GM21381 (cell line): ENCODE data around the gene MAP1LC3A.

Source experiments
- ATAC-seq: cut with Tn5 transposase; IDR thresholded peaks from one replicate; pipeline ENCODE4 v1.9.1; 2021; ENCODE audit warnings: mild to moderate bottlenecking, moderate library complexity; ENCODE audit not compliant: unreplicated experiment

The MAP1LC3A gene

DNA sequence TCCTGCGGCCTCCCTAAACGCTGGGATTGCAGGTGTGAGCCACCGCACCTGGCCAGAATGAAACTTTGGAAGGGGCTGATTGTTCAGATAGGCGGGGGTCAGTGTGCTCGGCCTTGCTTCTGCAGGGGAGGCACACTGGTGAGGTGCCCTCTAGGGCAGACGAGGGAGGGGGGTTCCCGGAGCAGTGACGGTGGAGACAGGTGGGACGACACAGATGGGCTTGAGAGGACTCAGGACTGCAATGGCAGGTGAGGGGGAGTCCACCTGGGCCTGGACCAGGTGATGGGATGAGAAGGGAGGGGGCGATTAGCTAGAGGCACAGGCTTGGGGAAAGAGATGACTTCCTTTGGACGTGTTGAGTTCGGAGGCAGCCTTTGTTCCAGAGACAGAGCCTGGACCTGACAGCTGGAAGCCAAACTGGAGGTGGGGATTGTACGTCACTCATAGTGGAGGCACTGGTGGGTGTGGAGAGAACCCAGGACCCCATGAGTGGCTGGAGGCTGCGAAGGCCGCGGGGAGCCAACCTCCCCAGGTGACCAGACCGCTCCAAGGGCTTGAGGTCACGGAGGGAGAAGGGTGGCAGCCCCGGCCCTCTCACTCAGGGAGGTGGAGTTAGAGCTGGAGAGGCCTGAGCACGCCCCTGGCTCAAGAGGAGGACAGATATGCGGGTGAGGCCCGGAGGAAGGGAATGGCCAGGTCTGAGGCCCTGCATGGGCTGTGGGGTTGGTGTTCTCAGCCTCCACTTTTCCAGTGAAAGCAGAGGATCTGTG, 10.5 kb upstream of the MAP1LC3A start:
- no peak for ATAC-seq

DNA sequence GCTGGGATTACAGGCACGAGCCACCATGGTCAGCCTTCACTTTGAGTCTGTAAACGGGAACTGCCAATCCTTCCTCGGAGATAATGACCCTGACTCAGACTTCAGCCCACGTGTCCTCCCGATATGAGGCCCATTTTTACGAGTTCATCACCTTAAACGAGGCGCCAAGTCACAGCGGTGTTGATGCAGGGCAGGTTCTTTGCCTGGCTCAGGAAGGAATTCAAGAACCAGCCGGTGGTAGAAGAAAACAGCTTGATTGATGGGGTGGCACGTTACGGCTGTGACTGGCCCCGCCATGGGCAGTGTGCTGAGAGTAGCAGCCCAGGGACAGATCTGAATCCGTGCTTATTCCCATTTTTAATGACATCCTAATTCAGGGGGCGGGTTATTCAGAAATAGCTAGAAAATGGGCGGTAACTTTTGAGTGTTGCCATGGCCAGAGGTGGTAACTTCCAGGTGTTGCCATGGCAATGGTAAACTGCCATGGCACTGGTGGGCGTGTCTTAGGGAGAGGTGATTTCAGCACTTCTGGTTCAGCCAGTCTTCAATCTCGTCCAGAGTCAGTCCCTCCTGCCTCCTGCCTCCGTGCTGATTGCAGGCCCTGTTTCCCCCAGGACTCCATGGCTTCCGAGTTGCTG, 9.1 kb upstream of the MAP1LC3A start:
- no peak for ATAC-seq

DNA sequence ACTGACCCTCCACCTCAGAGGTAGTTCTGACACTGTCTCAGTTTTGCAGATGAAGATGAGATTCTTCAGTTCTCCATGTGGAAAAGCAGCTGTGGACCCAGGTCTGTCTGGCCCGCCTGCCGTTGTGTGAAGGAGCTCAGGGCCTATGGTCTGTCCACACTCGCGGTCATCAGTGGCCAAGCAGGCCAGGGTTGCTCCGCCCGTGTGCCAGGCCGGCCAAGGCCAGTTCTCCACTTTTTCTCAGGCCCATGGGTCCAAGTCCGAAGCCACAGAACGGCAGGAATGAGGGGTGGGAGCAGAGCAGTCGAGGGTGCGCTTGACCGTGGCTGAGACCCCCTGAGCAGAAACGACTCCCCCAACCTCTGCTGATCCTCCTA, 8.6 kb upstream of the MAP1LC3A start:
- no peak for ATAC-seq

DNA sequence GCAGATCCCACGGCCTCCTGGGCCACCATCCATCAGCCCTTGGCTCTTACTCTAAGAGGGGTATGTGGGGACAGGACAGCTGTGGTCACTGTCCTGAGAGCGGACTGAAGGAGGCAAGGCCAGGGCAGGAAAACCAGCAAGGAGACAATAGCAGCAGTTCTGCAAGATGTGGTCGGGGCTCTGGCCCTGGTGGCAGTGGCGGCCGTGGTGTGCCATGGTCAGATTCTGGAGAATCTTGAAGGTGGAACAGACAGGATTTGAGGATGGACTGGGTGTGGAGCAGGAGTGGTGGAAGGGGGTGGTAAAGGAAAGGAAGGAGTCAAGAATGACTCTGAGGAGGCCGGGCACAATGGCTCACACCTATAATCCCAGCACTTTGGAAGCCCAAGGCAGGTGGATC, 5.9 kb upstream of the MAP1LC3A start:
- no peak for ATAC-seq

DNA sequence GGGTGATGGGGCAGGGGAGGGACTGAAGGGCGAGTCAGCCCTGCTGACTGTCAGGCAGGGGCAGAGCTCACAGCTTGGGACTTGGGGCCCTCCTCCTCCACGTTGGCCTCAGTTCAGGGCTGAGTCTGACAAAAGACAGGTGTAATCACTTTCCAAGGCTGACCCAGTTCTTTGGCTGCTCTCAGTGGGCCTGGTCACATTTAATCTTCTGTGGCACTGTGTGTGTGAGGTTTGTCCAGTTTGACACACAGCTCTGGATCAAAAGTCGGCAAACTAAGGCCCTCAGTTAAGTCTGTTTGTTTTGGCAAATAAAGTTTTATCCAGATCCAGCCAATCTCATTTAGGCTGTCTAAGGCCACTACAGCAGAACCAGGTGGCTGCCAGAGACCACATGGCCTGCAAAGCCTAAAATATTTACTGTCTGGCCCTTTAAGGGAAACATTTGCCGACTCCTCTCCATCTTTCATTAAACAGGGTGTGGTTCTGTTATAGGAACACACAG, 5.1 kb upstream of the MAP1LC3A start:
- no peak for ATAC-seq

DNA sequence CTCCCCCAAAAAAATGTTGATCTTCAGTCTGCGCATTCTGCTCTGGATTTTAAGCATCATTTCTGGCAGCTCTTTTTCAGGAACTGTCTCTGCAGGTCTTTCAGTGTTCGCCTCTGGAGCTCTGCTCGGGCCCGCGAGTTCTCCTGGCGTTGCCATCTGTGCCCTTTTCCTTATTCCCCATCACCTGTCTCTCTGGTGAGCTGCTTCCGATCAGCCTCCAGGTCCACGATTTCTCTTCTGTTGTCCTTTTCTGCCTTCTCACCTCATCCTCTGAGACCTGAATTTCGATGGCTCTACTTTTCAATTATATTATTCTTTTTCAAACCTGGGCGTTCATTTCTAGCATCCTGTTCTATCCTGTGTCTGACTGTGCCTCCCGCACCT, 590 bp upstream of the MAP1LC3A start:
- ATAC-seq = no peak

DNA sequence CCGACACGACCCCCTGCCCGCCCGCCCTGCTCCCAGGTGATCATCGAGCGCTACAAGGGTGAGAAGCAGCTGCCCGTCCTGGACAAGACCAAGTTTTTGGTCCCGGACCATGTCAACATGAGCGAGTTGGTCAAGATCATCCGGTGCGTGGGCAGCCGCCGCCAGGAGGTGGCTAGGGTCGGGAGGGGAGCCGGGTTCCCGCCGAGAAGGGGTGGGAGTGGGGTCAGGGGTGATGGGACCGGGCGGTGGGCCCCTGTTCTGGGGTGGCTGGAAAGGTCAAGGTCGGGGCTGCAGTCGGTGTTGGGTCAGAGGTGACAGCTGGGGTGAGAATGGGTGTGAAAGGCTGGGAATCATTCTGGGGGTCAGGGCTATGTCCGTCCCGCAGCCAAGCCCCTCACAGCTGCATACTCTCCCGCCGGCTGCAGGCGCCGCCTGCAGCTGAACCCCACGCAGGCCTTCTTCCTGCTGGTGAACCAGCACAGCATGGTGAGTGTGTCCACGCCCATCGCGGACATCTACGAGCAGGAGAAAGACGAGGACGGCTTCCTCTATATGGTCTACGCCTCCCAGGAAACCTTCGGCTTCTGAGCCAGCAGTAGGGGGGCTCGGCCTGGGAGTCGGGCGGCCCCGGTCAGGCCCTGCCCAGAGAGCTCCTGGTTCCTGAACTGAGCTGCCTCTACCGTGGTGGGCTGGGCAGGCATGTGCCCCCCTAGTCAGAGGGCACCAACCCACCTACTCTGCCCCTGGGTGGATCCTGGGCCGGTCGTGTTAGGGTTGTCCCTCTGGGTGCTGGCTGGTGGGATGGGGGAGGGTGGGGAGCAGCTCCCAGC, 1.0 kb downstream of the MAP1LC3A start:
- ATAC-seq = no peak

DNA sequence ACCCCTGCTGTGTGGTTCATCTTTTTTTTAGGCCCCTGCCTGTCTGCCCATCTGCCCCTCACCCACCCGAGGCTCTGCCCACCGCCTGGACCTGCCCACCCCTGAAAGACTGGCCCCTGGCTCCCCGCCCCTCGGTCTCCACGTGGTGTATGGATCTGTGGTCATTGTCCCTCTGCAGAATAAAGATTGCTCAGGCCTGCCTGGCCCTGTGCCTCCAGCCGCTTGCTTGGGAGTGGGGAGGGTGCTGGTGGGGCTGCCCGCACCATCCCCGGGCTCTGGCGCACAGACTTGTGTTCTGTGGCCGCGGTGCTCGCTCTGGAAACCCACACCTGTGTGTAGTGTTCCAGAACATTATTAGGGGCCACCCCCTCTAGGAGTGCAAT, 1.6 kb downstream of the MAP1LC3A start:
- no peak for ATAC-seq

DNA sequence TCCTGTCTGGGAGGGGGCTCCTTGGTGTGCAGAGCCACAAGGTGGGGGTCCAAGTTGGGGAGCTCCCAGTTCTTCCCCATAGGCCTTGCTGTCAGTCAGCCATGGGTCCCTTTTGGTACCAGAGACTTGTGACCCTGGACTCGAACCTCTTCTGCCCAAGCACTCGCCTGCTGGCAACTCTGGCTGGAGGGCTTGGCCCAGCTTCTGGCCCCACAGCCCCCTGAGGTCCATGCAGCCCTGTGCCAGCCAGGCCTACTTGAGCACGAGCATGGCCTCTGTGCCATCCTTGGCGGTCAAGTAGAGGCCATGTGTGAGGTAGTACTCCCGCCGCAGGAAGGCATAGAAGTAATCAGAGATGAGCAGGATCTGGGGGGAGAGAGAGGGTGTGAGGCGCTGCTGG, 2.1 kb downstream of the MAP1LC3A start:
- ATAC-seq = no peak

DNA sequence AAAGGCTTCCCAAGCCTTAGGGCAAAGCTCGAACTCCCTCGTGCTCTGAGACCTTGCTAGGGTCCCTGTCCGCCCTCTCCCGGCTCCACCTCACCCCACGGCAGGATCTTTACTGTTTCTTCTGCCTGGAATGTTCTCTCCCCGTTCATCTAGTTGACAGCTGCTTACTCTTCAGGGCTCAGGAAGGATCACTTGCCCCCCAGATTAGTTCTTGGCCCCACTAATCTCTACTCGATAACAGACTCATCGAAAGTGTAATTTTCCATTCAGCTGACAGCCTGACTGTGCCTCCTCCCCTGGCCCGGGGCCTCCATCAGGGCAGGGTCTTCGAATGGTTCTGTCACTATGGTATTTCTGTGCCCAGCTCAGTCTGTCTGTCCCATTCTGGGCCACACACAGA, 3.1 kb downstream of the MAP1LC3A start:
- no peak for ATAC-seq

DNA sequence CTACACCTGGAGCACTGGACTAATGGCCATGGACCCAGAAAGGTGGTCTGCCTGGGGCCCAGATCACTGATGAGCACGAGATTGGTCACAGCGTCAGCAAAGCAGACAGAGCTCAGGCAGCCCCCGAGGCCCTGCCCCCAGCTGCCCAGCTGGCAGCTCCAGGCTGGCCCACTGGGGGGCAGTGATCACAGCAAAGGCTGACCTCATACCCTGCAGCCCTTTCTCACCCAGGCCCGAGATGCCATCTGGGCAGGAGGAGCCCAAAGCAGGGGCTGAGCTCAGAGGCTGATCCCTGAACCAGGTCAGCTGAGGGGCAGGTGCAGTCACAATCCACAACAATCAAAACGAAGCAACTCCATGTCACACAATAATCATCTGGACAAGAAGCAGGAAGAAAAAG, 4.1 kb downstream of the MAP1LC3A start:
- no peak for ATAC-seq

DNA sequence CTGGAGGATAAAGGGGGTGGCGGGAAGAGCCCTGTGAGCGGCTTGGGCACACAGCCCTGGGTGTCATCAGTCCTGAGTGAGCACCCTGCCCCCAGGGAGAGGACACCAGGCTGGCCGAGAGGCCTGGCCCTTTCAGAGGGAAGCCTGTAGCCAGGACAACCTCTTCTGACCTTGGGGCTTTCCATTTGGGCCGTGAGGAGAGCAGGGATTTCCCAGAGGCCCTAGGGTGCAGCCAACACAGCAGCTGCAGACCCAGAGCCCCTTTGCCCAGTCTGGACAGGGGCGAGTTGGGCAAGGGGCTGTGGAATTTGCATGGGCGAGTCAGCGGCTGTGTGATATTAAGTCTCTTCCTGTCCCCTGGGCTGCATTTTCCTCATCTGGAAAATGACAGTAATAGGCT, 6.3 kb downstream of the MAP1LC3A start:
- ATAC-seq = no peak

DNA sequence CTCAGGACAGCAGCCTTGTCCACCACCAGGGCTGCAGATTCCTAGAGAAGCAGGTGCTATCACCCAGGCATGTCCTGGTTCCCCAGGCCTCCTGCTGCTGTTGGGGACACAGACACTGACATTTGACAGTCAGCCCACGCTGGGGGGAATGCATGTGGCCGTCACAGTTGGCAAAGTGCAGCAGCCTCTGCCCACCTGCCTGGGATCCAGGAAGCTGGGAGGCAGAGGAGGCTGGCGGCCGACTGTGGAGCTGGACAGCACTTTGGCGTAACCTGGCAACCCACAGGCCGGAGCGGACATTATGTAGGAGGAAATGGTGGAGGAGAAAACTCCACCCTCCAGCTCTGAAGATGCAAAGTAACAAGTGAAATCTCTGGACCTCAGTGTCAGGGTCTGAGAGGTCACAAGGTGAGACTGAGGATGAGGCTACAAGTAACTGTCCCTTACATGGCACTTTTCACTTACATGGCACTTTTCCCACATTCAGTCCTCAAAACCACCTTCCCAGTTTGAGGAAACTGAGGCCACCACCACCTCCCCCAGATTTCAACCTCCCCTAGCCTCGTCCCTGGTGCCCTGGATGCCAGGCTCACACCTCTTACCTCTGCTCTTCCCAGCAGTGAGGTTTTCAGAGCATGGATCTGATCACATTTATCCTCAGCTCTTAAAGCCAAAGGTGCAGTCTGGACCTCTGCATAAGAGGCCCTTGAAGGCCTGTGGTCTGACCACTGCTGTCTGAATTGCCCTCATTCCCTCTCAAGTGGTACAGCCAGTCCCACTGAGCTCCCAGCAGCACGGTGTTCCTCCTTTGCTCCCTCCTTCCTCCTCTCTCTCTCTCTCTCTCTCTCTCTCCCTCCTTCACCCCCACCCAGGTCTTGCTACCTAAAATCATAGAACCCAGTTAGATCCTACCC, 8.7 kb downstream of the MAP1LC3A start:
- ATAC-seq = no peak

DNA sequence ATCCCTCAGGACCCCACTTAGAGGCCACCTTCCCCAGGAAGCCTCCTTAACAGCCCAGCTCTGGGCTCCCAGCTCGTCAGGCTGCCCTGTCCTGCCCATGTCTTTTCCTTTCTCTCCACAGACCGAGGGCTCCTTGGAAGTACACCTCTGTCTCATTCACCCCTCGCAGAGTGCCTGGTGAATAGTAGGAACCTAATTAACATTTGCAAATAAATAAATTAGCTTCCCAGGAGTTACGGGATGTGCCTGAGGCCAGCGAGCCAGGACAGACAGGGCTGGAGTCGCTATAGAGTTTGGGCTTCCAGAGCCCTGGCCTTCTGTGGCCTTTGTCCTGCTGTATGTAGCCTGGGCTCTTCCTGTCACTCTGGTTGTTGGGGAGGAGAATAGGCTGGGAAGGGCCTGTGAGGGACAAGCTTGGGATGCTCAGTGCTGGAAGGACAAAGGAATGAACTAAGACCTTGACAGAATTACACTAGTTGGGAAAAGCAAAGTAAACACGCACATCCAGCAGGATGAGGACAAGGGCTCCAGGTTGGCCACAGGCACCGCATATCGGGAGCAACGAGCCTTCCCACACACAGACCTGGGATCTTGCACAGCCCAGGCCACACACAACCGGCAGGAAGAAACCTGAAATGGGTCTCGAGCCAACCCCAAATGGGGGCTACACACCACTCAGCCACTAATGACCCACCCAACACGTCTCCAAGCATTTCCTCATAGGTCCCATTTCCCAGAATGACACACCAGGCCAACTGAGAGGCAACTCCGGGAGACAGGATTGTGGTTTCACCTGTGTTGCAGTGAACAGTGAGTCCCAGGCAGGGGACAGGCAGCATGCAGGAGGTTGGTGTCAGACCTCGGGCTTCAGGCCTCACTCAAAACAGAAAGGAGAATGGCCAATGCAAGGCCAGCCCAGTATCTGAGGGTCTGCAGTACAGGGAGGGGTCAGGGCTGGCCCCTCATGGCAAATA, 9.7 kb downstream of the MAP1LC3A start:
- no peak for ATAC-seq

DNA sequence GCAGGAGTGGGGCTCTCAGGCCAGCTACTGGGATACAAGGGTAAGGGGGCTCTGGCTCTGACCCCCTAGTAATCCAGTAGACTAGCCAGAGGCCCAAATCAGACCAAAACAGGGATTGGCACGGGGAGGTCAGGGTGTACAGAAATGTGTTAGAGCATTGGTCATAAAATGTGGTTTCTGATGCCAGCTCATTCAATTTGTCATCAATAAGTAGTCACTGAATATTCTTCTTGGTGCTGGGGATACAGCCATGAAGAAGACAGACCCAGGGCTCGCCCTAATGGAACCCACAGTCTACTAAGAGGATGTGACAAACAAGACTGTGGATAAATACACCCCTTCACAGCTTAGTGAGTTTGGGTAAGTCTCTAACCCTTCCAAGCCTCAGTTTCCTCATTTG, 11.1 kb downstream of the MAP1LC3A start:
- no peak for ATAC-seq

DNA sequence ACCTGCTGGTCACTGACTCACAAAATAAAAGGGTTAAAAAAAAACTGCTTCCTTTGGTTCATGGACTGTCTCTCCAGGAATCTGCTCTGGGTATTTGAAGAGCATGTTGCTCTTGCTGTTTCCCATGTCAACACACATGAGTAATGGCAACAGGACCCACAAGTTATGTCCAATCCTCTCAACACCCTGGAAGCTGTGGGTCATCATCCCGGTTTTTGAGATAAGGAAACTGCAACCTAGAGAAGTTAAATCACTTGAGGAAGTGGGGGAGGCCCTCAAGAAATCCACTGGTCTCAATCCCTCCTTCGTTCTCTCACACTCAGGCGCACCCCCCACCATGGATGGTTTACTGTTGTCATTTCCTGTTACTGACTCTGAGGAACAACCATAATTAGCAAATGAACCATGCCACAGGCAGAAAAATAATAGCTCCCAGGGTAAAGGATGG, 12.4 kb downstream of the MAP1LC3A start:
- ATAC-seq = no peak

DNA sequence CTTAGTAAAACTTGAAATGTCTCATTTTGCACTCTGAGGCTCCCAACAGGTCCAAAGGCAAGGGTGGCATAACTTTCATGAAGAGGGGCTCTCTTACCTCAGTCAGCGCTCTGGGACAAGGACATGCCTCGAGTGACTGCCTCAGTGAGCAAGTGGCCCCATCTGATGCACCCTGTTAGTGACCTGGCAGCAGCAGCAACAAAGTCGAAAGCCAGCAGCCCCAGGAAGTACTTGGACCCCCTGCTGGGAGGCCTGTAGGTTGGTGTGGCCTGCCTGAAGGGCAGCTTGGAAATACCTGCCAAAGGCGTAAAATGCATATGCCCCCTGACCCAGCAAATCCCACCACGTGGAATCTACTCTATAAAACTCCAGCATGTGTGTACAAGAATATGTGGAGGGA, 13.2 kb downstream of the MAP1LC3A start:
- ATAC-seq = no peak

DNA sequence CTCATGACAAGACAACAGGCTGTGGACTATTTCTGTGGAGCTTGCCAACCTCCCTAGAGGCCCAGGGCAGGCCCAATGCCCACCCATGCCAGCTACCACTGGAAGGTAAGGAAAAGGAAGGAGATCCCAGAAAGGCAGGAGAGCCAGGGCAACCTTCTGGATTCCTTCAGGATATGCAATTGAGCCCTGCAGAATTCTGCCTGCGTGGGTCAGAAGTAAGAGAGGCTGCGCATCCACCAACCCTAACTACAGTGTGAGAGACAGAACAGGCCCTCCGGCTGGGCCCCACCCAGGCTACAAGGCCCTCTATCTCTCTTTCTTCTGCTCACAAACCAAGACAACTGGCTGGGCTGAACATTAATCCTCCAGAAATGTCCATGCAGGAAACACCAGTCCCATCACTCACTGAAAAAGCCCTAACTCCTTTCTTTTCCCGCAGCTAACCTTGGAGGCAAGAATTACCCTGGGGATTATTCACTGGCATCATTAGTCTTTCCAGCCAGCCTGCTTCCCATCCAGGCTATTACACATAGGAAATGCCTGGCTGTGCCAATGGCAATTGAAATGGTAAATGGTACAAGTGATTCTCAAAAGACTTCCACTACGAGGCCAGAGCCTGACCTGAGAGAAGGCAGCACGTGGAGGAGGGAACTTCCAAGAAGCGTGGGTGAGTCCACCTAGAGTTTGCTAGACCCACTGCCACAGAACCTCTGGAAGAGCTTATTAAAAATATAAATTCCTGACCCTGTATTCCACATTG, 15.2 kb downstream of the MAP1LC3A start:
- ATAC-seq = no peak

DNA sequence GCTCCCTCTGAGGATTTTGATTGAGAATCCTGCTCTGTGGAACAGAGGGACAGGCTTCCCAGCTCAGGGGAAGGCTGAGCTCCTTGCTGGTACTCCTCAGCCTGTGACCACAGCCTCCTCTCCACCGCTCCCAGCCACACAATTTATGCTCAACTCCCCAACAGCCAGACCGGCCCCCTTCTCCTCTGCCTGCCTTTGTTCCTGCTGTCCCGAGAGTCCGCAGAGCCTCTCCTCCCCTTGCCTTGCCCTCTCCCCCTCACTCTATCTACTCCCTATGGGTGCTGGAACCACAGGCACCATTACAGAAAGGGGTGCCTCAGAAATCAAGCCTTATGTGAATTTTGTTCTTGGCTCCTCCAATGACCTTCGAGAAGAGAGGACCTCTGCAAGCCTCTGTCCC, 15.9 kb downstream of the MAP1LC3A start:
- no peak for ATAC-seq
